ENCODE results near the gene MYL5.

DNA sequence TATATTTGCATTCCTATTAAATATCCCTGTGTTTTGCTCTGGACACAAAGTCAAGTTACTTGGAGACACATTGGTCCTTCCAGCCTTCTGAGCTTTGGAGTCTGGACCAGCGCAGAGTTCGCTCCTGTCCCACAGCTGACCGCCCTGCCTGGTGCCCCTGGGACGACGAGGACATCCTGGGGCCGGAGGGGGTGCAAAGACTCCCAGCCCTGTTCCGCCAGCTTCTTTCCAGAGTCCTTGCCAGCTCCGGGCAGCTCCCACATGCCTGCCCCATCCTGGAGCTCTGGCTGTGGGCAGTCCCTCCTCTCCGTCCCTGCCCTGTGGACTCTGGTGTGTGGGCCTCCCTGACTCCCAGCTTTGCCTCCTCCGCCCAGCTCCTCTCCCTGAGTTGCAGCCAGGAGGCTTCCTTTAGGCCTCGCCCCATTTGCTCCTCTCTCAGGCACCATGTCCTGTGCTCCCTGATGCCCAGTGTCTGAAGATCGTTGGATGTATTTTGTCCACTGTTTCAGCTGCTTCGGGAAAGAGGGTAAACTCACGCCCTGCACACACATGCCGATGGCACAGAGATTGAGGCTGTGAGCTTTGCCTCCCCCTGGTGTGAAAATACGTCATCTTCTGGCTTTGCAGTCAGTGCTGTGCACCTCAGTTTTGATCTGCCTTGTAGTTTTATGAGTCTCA is 26.4 kb downstream of the MYL5 start:
- TF ChIP-seq EZH2 (IDR thresholded peaks at IDR 0.05; ENCODE audit: insufficient read depth, poor library complexity, severe bottlenecking): no peak
- TF ChIP-seq EZH2phosphoT487 (IDR thresholded peaks at IDR 0.05; ENCODE audit: insufficient read depth, low read depth): no peak
